ENCODE data around the gene TTLL4.

DNA sequence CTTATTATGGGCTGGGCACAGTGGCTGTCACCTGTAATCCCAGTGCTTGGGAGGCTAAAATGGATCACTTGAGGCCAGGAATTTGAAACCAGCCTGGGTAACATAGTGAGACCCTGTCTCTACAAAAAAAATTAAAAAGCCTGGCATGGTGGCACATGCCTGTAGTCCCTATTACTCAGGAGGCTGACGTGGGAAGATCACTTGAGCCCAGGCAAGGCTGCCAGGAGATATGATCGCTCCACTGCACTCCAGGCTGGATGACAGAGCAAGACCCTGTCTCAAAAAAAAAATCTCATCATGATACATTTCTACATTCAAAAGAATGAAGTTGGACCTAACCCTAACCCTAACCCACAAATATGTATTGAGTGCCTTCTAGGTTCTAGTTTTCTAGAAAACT is 51.2 kb downstream of the TTLL4 start:
- TF ChIP-seq, protein P1, sequence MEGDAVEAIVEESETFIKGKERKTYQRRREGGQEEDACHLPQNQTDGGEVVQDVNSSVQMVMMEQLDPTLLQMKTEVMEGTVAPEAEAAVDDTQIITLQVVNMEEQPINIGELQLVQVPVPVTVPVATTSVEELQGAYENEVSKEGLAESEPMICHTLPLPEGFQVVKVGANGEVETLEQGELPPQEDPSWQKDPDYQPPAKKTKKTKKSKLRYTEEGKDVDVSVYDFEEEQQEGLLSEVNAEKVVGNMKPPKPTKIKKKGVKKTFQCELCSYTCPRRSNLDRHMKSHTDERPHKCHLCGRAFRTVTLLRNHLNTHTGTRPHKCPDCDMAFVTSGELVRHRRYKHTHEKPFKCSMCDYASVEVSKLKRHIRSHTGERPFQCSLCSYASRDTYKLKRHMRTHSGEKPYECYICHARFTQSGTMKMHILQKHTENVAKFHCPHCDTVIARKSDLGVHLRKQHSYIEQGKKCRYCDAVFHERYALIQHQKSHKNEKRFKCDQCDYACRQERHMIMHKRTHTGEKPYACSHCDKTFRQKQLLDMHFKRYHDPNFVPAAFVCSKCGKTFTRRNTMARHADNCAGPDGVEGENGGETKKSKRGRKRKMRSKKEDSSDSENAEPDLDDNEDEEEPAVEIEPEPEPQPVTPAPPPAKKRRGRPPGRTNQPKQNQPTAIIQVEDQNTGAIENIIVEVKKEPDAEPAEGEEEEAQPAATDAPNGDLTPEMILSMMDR (IDR thresholded peaks at IDR 0.05), result no peak
- no peak for TF ChIP-seq POLR2A (IDR thresholded peaks at IDR 0.05)
